ENCODE data around the gene ARAP1. TPM values are rescaled to one million over a fixed set of nuclear protein-coding genes. Genes with fewer than 3 reads are reported as not detected.

Gene ARAP1
- polyA plus RNA-seq, 3 donors: 48.7 to 487 (median 79.0) TPM

GRCh38 chr11:72736452-72737069 is 15.6 kb downstream of the ARAP1 start:
- peaks cover 41 to 55% of the 10 kb centered on the region in 2 donors for H3K36me3 Mint-ChIP-seq
- H4K20me1 ChIP-seq (ENCODE audit: insufficient read depth, low read length): peaks cover 29% of the 10 kb centered on the region
- peaks cover 93 to 94% of the 10 kb centered on the region in 2 donors for H3K4me1 ChIP-seq (ENCODE audit: control insufficient read depth in 1 of 2, insufficient read depth in 2 of 2, low read length in 2 of 2)
- intact Hi-C loops (cut with micrococcal nuclease): loop anchor here (5.0 kb wide), 2 partner anchors 56 to 76 kb away; partner anchors contain the start of genes ATG16L2 (in 1 of the 2) and STARD10 (in 1 of the 2)
- H3K4me3 Mint-ChIP-seq: peak overlapping the region; percentile 97 to 99
- no peaks in the 10 kb centered on the region for H3K27me3 ChIP-seq (ENCODE audit: control insufficient read depth in 2 of 2, insufficient read depth in 2 of 2, low read length in 2 of 2)
- peaks cover 0 to 3% of the 10 kb centered on the region in 2 donors for H3K9me3 ChIP-seq (replicated peaks in 1 of 2; ENCODE audit: control insufficient read depth in 1 of 2, insufficient read depth in 1 of 2, low read length in 2 of 2)
- peaks cover 0 to 4% (median 2%) of the 10 kb centered on the region in 3 donors for H3K27me3 Mint-ChIP-seq (ENCODE audit: low read depth in 3 of 3)
- H3K4me3 ChIP-seq (replicated peaks in 1 of 3; ENCODE audit: low read depth in 2 of 3, low read length in 3 of 3): peak overlapping the region; percentile 33 to 88 (median 83)
- H3K36me3 ChIP-seq (replicated peaks in 1 of 2; ENCODE audit: control insufficient read depth in 1 of 2, insufficient read depth in 2 of 2, low read length in 2 of 2): peaks cover 25 to 27% of the 10 kb centered on the region in 2 donors
- 0% methylated on average over 5 of the region's 5 CpGs for WGBS (ENCODE audit: insufficient coverage)
- TF ChIP-seq CTCF (IDR thresholded peaks at IDR 0.05): no peak
- peaks cover 0 to 9% (median 3%) of the 10 kb centered on the region in 7 donors for H3K9me3 Mint-ChIP-seq
- H3K4me2 ChIP-seq (replicated peaks; ENCODE audit: extremely low read depth, low read length, poor library complexity, severe bottlenecking): peak overlapping the region; percentile 93
- no peak overlapping the region for H2AFZ ChIP-seq (ENCODE audit: insufficient read depth, low read depth, low read length, poor library complexity, severe bottlenecking)
- H3K79me2 ChIP-seq (ENCODE audit: insufficient read depth, low read length): peaks cover 100% of the 10 kb centered on the region
- peak overlapping the region; percentile 97 for H3K9ac ChIP-seq (ENCODE audit: insufficient read depth, low read length, poor library complexity, severe bottlenecking)
- H3K27ac ChIP-seq (ENCODE audit: low read depth in 1 of 2, low read length in 2 of 2): peak overlapping the region; percentile 98 to 99
- peaks cover 87% of the 10 kb centered on the region for H3K4me1 Mint-ChIP-seq
- peak overlapping the region; percentile 100 for H3K27ac Mint-ChIP-seq
- DNase-seq: peak; percentile 97 to 99 (median 98)

- Histone ChIP-seq H3K4me2 (replicated peaks; ENCODE audit: extremely low read depth, low read length, poor library complexity, severe bottlenecking) (peak overlapping the region; percentile 93), H3K9me3 (replicated peaks in 1 of 2; ENCODE audit: control insufficient read depth in 1 of 2, insufficient read depth in 1 of 2, low read length in 2 of 2) (peaks cover 0 to 8% of the 10 kb centered on the region in 2 donors), H3K79me2 (ENCODE audit: insufficient read depth, low read length) (peaks cover 100% of the 10 kb centered on the region), H3K36me3 (replicated peaks in 1 of 2; ENCODE audit: control insufficient read depth in 1 of 2, insufficient read depth in 2 of 2, low read length in 2 of 2) (peaks cover 29 to 37% of the 10 kb centered on the region in 2 donors), H4K20me1 (ENCODE audit: insufficient read depth, low read length) (peaks cover 39% of the 10 kb centered on the region), H3K9ac (ENCODE audit: insufficient read depth, low read length, poor library complexity, severe bottlenecking) (peak overlapping the region; percentile 97), H3K27me3 (ENCODE audit: control insufficient read depth in 2 of 2, insufficient read depth in 2 of 2, low read length in 2 of 2) (no peaks in the 10 kb centered on the region), H2AFZ (ENCODE audit: insufficient read depth, low read depth, low read length, poor library complexity, severe bottlenecking) (no peak overlapping the region), H3K27ac (ENCODE audit: low read depth in 1 of 2, low read length in 2 of 2) (peak overlapping the region; percentile 98 to 99), H3K4me3 (replicated peaks in 1 of 3; ENCODE audit: low read depth in 2 of 3, low read length in 3 of 3) (peak overlapping the region; percentile 23 to 88 (median 83)), H3K4me1 (ENCODE audit: control insufficient read depth in 1 of 2, insufficient read depth in 2 of 2, low read length in 2 of 2) (peaks cover 93 to 94% of the 10 kb centered on the region in 2 donors)
- Mint-ChIP-seq H3K36me3 (peaks cover 51 to 65% of the 10 kb centered on the region in 2 donors), H3K27ac (peak overlapping the region; percentile 100), H3K4me3 (peak overlapping the region; percentile 73 to 90), H3K4me1 (peaks cover 87% of the 10 kb centered on the region), H3K9me3 (peaks cover 0 to 12% (median 6%) of the 10 kb centered on the region in 7 donors), H3K27me3 (ENCODE audit: low read depth in 3 of 3) (peaks cover 0 to 4% (median 2%) of the 10 kb centered on the region in 3 donors)
- WGBS (ENCODE audit: insufficient coverage): 52% methylated on average over 7 of the region's 8 CpGs
- no peak for TF ChIP-seq CTCF (IDR thresholded peaks at IDR 0.05)
- intact Hi-C loops (cut with micrococcal nuclease): loop anchor here (2.0 to 5.0 kb wide), 3 partner anchors 15 to 77 kb away; partner anchors contain the start of genes ATG16L2 (in 1 of the 2) and STARD10 (in 1 of the 2)
- DNase-seq: peak; percentile 63 to 83 (median 82)
Measured at GRCh38 chr11:72735495-72736027, 16.6 kb downstream of the ARAP1 start.
